ENCODE results near the gene INPP5D. TPM values are rescaled to one million over a fixed set of nuclear protein-coding genes. Genes with fewer than 3 reads are reported as not detected.

Gene INPP5D
- total RNA-seq, 1 experiment from 2014 or later: 17.2 TPM

DNA sequence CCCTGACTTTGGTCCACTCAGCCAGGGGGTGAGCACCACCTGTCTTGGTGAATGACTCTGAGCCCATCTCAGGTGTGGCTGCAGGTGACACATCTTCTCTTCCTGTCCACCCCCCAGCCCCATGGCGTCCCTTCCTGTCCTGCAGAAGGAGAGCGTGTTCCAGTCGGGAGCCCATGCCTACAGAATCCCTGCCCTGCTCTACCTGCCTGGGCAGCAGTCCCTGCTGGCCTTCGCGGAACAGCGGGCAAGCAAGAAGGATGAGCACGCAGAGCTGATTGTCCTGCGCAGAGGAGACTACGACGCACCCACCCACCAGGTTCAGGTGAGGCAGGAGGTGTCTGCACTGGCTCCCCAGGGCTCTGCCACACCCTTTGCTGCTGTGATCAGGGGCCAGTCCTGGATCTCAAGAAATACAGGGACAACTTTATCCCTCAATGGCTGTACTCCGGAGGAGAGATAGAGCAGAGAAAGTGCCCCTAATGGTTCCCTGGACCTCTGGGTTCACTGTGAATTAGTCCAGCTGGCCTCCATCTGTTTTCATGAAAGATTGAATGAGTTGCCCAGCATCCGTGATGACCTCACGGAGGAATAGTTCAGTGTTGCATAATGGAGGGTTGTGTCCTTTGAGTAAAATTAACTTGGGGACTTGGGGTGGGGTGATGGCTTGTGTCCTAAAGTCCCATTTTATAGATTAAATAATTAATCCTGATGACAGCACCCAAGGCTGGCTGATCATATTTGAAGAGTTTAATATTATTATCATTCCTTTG lies 27.4 kb upstream of the INPP5D start, which contains the start of gene NEU2:
Gene NEU2 (plus strand): TSS at position 122 of the 770 bp plus-strand sequence. CDS start 0 bp downstream, at position 122.
- DNase-seq (ENCODE audit: low spot score): no peak
- TF ChIP-seq ZNF396 (CRISPR knock-in tag; IDR thresholded peaks at IDR 0.05; ENCODE audit: borderline replicate concordance) (no peak), FOXJ3 (CRISPR knock-in tag; IDR thresholded peaks at IDR 0.05; ENCODE audit: borderline replicate concordance) (no peak), ZNF219 (CRISPR knock-in tag; IDR thresholded peaks at IDR 0.05; ENCODE audit: borderline replicate concordance) (no peak), NR1H2 (CRISPR knock-in tag; IDR thresholded peaks at IDR 0.05) (no peak), TP53 (CRISPR knock-in tag; IDR thresholded peaks at IDR 0.05) (no peak), GRHL2 (CRISPR knock-in tag; IDR thresholded peaks at IDR 0.05; ENCODE audit: insufficient replicate concordance, severe bottlenecking) (no peak), ZNF416 (CRISPR knock-in tag; IDR thresholded peaks at IDR 0.05) (no peak), CREB1 (CRISPR knock-in tag; IDR thresholded peaks at IDR 0.05) (no peak)
- TF ChIP-seq, protein P1, sequence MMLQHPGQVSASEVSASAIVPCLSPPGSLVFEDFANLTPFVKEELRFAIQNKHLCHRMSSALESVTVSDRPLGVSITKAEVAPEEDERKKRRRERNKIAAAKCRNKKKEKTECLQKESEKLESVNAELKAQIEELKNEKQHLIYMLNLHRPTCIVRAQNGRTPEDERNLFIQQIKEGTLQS (CRISPR knock-in tag; conservative IDR thresholded peaks at IDR 0.05): no peak
- TF ChIP-seq, protein P2, sequence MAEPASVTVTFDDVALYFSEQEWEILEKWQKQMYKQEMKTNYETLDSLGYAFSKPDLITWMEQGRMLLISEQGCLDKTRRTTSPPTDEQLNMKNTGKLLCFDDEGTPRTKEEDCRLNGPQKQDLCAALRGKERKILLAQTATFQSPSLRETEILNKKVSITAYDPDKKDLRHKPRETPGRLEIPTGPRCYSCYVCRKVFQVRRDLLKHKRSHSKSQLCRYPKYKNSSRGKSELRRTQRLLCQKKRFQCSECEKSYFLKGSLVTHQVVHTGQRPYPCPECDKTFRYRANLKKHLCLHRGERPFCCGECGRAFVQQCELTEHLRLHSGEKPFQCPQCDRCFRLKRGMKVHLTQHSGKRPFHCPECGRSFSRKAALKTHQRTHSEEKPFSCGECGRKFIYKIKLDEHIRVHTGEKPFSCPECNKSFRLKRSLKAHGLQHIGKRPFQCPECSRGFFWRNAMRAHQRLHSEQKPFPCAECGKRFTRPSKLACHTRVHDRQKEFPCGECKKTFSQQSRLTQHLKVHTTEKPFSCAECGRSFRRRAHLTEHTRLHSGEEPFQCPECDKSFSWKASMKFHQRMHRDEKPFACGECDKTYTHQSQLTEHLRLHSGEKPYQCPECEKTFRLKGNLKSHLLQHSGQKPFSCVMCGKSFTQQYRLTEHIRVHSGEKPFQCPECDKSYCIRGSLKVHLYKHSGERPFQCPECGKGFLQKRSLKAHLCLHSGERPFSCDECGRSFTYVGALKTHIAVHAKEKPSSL (CRISPR knock-in tag; conservative IDR thresholded peaks at IDR 0.05): no peak
- TF ChIP-seq, protein P3, sequence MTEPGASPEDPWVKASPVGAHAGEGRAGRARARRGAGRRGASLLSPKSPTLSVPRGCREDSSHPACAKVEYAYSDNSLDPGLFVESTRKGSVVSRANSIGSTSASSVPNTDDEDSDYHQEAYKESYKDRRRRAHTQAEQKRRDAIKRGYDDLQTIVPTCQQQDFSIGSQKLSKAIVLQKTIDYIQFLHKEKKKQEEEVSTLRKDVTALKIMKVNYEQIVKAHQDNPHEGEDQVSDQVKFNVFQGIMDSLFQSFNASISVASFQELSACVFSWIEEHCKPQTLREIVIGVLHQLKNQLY (CRISPR knock-in tag; IDR thresholded peaks at IDR 0.05): no peak
- H3K9me3 Mint-ChIP-seq: peaks cover 3% of the 10 kb centered on the region; the same call in 1 of the 2 replicates
- H3K4me3 Mint-ChIP-seq: no peak within 1 kb of the TSS
- POLR2A ChIA-PET: no interaction called here
- H3K27me3 Mint-ChIP-seq (ENCODE audit: low read depth): no peaks in the 10 kb centered on the region
- CTCF ChIA-PET: interaction anchor here (1.6 to 2.6 kb wide), 4 partner anchors 19 to 28 kb away, joined by 4 to 10 read pairs (median 6); partner anchors contain the start of gene INPP5D
- no peak for ATAC-seq
- H3K27ac Mint-ChIP-seq: no peak within 1 kb of the TSS
- H3K36me3 Mint-ChIP-seq: no peaks in the 10 kb centered on the region
- 0 out of 2 replicates have a peak, but pooled peaks cover 8% of the 10 kb centered on the region for H3K4me1 Mint-ChIP-seq

DNA sequence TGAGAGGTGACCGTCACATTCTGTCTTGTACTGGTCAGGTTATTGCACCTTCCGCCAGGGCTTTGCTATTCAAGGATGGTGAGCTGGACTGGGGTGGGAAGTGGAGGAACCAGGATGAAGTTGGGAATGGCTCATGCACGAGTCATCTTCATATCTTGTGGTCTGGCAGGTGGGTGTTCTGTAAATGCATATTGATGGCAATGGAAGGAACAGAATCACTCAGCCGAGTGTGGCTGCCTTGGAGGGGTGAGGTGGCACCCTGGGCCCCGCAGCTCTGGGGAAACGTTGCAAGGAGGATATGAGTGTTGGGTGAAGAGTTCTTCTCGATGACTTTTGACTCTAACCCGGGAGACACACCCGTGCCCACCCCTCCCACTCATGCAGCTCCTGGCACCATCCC lies 26.5 kb upstream of the INPP5D start:
- Mint-ChIP-seq H3K36me3 (no peaks in the 10 kb centered on the region), H3K27ac (no peak overlapping the region), H3K4me1 (0 out of 2 replicates have a peak, but pooled peaks cover 8% of the 10 kb centered on the region), H3K9me3 (peaks cover 3% of the 10 kb centered on the region; the same call in 1 of the 2 replicates), H3K27me3 (ENCODE audit: low read depth) (no peaks in the 10 kb centered on the region), H3K4me3 (no peak overlapping the region)
- no peak for ATAC-seq
- POLR2A ChIA-PET: no interaction called here
- CTCF ChIA-PET: interaction anchor here (0.6 to 2.6 kb wide), 4 partner anchors 18 to 210 kb away, joined by 3 to 10 read pairs (median 4); partner anchors contain the start of gene INPP5D
- DNase-seq (ENCODE audit: low spot score): no peak
- TF ChIP-seq, protein P4, sequence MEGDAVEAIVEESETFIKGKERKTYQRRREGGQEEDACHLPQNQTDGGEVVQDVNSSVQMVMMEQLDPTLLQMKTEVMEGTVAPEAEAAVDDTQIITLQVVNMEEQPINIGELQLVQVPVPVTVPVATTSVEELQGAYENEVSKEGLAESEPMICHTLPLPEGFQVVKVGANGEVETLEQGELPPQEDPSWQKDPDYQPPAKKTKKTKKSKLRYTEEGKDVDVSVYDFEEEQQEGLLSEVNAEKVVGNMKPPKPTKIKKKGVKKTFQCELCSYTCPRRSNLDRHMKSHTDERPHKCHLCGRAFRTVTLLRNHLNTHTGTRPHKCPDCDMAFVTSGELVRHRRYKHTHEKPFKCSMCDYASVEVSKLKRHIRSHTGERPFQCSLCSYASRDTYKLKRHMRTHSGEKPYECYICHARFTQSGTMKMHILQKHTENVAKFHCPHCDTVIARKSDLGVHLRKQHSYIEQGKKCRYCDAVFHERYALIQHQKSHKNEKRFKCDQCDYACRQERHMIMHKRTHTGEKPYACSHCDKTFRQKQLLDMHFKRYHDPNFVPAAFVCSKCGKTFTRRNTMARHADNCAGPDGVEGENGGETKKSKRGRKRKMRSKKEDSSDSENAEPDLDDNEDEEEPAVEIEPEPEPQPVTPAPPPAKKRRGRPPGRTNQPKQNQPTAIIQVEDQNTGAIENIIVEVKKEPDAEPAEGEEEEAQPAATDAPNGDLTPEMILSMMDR (IDR thresholded peaks at IDR 0.05): no peak
- TF ChIP-seq NFYB (CRISPR knock-in tag; conservative IDR thresholded peaks at IDR 0.05; ENCODE audit: low read depth): no peak
- TF ChIP-seq, protein P5, sequence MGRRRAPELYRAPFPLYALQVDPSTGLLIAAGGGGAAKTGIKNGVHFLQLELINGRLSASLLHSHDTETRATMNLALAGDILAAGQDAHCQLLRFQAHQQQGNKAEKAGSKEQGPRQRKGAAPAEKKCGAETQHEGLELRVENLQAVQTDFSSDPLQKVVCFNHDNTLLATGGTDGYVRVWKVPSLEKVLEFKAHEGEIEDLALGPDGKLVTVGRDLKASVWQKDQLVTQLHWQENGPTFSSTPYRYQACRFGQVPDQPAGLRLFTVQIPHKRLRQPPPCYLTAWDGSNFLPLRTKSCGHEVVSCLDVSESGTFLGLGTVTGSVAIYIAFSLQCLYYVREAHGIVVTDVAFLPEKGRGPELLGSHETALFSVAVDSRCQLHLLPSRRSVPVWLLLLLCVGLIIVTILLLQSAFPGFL (CRISPR knock-in tag; IDR thresholded peaks at IDR 0.05; ENCODE audit: borderline replicate concordance): no peak
- TF ChIP-seq, protein P6, sequence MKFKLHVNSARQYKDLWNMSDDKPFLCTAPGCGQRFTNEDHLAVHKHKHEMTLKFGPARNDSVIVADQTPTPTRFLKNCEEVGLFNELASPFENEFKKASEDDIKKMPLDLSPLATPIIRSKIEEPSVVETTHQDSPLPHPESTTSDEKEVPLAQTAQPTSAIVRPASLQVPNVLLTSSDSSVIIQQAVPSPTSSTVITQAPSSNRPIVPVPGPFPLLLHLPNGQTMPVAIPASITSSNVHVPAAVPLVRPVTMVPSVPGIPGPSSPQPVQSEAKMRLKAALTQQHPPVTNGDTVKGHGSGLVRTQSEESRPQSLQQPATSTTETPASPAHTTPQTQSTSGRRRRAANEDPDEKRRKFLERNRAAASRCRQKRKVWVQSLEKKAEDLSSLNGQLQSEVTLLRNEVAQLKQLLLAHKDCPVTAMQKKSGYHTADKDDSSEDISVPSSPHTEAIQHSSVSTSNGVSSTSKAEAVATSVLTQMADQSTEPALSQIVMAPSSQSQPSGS (CRISPR knock-in tag; IDR thresholded peaks at IDR 0.05; ENCODE audit: borderline replicate concordance, low read depth): no peak
- TF ChIP-seq GTF2I (CRISPR knock-in tag; conservative IDR thresholded peaks at IDR 0.05): no peak
- TF ChIP-seq SMAD4 (CRISPR knock-in tag; IDR thresholded peaks at IDR 0.05): no peak
- no peak for TF ChIP-seq TEAD4 (CRISPR knock-in tag; IDR thresholded peaks at IDR 0.05)
- TF ChIP-seq JUN (CRISPR knock-in tag; IDR thresholded peaks at IDR 0.05): no peak
- TF ChIP-seq, protein P7, sequence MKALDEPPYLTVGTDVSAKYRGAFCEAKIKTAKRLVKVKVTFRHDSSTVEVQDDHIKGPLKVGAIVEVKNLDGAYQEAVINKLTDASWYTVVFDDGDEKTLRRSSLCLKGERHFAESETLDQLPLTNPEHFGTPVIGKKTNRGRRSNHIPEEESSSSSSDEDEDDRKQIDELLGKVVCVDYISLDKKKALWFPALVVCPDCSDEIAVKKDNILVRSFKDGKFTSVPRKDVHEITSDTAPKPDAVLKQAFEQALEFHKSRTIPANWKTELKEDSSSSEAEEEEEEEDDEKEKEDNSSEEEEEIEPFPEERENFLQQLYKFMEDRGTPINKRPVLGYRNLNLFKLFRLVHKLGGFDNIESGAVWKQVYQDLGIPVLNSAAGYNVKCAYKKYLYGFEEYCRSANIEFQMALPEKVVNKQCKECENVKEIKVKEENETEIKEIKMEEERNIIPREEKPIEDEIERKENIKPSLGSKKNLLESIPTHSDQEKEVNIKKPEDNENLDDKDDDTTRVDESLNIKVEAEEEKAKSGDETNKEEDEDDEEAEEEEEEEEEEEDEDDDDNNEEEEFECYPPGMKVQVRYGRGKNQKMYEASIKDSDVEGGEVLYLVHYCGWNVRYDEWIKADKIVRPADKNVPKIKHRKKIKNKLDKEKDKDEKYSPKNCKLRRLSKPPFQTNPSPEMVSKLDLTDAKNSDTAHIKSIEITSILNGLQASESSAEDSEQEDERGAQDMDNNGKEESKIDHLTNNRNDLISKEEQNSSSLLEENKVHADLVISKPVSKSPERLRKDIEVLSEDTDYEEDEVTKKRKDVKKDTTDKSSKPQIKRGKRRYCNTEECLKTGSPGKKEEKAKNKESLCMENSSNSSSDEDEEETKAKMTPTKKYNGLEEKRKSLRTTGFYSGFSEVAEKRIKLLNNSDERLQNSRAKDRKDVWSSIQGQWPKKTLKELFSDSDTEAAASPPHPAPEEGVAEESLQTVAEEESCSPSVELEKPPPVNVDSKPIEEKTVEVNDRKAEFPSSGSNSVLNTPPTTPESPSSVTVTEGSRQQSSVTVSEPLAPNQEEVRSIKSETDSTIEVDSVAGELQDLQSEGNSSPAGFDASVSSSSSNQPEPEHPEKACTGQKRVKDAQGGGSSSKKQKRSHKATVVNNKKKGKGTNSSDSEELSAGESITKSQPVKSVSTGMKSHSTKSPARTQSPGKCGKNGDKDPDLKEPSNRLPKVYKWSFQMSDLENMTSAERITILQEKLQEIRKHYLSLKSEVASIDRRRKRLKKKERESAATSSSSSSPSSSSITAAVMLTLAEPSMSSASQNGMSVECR (CRISPR knock-in tag; IDR thresholded peaks at IDR 0.05; ENCODE audit: borderline replicate concordance): no peak
- TF ChIP-seq EMX1 (CRISPR knock-in tag; IDR thresholded peaks at IDR 0.05): no peak

Data from WTC11 (cell line).